Middle frontal gyrus (tissue), 1 donor: ENCODE measurements around the gene ARL2.

Source experiments
- DNase-seq: peaks from one replicate; pipeline ENCODE4 v3.0.0-alpha.2; 2015; ENCODE audit warnings: low spot score; ENCODE audit errors: extremely low spot score

ARL2 gene

DNA sequence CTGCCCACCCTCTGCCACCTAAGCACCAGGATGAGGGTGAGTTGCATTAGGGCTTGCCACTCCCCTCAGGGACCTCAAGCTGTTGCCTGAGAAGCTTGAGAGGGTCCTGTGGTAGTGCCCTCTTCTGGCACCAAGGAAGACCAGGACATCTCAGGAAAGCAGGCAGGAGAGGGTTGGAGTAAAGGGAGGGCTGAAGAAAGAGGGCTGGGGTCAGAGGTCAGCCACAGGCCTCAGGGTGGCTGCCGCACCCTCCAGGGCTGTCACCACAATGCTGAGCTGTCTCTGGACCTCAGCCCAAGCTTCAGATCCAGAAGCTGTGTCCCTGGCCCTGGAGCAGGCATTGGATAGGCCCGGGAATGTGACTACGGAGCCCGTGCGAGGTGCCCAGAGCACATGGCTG is 31.1 kb downstream of the ARL2 start:
- no peak for DNase-seq

DNA sequence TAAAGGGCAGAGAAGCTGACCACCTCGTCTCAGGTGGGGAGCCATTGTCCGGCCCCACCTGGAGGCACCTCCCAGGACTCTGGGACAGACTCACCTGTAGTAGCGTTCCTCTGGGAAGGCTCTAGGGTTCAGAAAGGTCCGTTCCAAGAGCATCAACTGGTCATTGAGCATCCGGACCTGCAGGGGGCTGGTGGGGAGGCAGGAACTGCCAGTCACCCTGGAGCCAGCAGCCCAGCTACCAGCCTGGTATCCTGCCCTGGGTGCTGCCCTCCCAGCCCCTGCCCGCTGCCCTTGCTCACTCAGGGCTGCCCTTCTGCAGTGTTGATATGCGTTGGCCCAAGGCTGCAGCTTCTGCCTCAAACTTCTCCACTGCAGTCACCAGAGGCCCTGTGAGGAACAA is 31.8 kb downstream of the ARL2 start:
- DNase-seq: no peak

DNA sequence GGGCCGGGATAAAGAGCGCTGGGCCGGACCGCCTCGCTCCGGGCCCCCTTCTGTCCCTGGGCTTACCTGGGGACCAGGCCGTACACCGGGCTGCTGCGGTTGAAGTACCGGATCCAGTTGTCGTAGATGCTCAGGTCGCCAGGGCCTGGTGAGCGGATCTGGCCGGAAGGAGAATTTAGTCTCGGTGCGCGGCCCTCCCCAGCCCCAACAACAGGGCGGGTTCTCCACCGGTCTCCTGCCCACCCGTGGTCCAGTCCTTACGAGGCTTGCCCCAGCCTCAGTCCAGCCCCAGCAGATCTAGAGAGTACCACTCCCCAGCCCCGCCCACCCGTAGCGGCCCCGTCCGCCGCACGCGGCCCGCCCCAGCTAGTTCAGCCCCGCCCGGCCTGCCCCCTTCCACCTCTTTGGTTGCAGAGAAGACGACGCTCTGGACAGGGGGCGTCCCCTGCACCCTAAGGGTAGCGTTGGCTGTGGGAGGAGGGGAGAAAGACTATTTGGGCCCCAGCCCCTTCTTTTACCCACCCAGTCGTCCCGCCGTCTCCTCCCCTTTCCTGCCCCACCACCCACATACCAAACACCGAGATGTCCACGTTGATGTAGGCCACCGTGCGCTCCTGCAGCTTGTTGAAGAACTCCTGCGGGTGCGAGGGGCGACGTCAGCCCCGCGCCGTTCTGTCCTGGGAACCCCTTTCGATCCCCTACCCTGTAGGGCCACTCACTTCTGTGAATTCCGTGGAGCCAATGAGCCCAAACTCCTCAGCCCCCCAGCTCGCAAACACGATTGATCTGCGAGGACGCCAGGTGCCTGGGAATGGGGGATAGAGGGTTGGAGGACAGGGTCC is 33.8 kb downstream of the ARL2 start:
- DNase-seq: no peak

DNA sequence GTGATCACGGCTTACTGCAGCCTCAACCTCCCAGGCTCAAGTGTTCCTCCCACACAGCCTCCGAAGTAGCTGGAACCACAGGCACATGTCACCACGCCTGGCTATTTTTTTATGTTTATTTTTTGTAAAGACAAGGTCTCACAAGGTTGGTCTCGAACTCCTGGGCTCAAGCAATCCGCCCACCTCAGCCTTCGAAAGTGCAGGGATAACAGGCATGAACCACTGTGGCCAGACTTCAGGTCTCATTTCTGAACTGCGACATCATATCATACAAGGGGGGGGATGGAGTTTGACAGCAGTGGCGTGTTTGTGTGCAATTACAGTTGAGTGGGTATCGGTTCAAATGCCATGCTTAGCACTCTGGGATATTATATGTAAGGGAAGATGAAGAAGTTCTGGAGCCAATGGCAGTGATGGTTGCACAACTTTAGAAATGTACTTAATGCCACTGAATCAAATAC is 37.5 kb downstream of the ARL2 start:
- DNase-seq: no peak

DNA sequence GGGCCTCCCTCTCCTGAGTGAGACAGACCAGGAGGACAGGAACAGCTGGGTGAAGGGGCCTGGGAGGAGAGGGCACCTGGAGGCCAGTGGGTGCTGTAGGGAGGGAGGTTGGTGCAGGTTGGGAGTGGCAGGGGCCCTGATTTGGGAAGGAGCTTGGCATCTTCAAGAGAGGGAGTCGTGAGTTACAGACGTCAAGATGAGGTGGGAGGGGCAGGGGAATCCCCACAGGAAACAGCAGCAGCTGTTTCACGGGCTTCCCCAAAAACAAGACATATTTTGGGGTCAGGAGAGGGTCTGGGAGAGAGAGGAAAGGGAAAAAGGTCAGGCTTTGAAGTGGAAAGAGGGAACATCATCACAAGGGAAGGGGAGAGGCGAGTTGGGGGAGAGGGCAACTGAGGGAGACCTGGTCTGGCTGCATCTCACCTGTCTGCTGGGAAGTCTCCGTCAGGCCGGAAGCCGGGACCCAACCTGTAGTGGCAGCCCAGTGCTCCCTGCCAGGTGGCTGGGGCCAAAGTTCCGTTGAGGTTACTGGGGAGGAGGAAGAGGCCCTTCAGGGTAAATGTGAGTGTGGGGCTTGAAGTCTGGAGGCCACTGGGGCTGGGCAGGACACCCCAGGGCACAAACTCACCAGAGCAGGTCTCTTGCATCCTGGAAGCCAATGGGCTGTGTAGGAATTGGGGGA is 40.0 kb downstream of the ARL2 start:
- no peak for DNase-seq

DNA sequence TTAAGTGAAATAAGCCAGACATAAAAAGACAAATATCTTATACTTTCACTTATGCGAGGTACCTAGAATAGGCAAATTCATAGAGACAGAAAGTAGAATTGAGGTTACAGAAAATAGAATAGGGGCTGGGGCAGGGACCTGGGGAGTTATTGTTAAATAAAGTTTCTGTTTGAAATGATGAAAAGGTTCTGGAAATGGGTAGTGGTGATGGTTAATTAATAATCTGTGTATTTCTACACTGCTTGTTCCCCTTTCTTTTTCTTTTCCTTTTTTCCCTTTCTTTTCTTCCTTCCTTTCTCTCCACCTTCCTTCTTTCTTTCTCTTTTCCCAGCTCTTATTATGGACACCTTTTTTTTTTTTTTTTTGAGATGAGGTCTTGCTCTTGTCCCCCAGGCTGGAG is 41.6 kb downstream of the ARL2 start:
- DNase-seq: no peak

DNA sequence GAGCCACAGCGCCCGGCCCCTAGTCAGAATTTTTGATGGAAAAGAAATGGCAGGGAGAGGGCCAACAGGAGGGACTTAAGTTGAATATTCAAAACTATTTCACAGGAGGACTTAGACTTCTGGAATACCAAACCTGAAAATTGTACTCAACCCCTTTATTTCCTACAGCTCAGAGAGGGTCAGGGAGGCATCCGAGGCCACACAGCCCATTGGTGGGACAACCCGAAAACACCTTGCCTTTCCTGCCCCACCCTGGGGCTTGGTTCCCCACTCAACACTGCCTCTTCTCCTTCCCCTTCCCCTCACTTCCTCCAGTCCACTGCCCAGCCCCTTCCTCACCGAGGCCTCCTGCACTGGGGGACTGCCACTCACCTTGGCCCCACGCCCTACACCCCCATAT is 43.0 kb downstream of the ARL2 start:
- DNase-seq: no peak

DNA sequence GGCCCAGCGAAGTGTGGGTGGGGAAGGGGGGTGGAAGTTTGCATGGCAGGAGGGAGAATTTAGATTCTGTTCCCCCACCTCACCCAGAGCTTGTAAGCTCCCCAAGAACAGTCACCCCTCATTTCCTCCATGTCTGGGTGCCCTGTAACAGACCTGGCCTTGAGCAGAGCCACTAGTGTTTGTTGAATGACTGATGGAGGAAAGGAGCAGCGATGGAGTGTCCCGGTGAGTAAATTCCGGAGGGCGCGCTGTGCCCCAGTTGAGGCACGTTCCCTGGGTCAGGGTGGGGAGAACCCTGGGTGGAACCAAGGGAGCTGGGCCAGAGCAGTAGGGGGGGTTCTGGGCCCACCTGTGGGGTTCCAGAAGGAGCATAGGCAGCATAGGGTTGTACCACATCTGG is 43.6 kb downstream of the ARL2 start:
- DNase-seq: no peak

DNA sequence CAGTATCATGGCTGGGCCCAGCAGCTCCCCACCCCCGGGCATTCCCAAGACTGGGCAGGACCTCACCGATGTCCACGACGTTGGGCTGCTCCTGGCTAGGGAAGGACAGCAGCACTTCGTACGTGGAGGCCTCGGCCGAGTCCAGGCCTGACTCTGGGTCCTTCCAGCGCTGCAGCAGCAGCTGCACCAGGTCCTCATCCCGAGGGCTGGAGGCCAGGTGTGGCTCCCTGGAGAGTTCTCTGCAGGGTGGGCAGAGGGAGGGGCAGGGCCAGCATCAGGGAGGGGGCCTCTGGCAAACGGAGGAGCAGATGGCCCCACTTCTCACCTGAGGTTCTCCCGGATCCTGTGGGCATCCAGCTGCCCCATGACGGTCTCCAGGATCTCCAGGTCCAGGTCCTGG is 44.1 kb downstream of the ARL2 start:
- no peak for DNase-seq

DNA sequence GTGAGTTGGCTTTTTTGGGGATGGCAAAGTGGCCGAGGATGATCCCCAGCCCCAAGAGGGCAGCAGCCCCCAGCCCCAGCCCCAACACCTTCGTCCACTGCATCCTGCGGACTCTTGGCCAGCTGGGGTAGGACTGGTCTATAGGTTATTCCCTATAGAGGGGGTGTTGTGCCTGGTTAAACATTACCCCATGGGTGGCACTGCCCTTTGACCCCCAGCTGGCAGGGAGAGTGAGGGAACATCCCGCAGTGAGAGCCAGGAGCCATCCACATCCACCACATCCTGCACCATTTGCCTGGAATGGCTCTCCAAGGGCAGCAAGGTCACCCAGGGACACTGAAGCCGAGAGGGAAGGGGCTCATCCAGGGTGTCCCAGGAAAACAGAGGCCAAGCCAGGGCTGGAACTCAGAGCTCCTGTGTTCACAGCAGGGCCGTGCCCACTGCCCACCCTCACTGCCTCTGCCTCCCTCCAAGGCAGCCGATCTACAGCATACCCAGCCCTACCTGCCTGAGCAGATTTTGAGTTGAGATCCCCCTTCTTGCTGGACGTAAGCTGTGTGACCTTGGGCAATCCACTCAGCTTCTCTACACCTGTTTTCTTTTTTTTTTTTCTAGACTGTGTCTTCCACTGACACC is 44.6 kb downstream of the ARL2 start, which contains the start of gene NAALADL1:
Gene NAALADL1, minus strand, starts transcription at position 135 of the 636 bp plus-strand sequence. Its CDS starts 32 bp downstream, at position 103.
- no peak for DNase-seq

DNA sequence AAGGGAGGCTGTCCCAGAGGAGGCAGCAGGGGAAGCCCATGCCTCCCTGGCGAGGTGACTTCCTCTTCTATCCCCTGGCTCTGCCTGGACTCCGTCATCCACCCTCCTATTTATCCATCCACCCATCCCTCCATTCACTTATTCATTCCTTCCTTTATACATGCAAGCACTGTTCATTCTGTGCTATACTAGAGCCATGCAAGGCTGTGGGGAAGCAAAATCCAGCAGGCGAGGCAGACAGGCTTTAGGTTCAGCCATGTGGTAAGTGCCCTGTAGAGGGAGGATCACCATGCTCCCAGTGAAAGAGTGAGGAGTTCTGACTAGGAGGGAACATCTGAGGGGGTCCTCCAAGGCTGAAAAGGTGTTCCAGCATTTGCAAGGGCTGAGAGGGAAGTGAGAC is 45.6 kb downstream of the ARL2 start:
- DNase-seq: no peak

DNA sequence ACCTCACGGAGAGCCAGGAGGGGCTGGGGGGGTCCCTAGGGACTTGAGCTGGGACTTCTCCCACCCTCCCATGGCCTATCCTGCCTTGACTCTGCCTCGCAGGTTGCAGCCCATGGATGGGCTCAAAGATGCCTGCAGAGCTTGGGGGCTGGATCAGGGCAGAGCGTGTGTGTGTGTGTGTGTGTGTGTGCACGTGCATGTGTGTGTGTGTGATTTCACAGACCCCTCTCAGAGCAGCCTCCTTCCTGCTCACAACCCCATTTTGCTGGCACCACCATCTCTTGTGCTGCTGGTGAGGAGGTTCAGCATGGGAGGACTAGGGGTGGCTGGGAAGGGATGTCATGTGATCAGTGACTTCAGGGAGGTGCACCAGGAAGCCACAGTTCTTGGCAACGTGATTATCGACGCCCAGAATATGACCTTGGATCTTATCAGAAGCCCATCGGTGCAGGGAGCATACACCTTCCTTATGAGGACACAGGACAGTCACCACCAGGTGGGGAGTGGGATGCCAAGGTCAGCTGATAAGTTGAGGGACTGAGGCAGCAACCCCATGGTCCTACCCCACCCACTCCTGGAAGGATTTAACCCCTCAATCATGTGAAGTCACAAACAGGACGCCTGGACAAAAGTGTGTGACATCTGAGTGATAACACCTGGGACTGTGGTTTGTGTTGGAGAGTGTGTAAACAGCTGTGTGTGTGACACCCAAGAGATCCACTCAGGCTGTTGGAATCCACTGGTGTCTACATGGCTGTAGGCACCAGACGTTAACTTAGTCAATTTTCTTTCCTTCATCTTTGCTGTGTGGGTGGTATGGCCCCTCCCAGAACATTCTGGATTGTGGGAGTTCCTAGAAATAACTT is 46.2 kb downstream of the ARL2 start:
- no peak for DNase-seq

DNA sequence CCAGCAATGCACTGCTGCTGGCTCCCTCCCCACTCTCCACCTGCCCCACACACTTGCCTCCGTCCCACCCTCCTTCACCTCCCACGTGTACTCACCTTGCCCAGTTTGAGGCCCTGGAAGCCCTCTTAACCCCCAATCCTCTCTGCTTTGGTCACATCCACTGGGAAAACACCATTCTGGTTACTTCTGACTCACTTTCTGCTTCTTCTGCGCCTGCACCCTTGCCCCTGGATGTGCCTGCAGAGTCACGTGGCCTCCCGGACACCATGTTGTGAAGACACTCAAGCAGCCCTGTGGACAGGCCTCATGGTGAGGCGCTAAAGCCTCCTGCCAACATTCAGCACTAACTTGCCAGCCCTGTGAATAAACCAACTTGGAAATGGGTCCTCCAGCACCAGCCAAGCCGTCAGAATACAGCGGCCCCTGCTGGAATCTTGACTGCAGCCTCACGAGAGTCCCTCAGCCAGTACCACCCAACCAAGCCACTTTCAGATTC is 47.0 kb downstream of the ARL2 start:
- DNase-seq: no peak

DNA sequence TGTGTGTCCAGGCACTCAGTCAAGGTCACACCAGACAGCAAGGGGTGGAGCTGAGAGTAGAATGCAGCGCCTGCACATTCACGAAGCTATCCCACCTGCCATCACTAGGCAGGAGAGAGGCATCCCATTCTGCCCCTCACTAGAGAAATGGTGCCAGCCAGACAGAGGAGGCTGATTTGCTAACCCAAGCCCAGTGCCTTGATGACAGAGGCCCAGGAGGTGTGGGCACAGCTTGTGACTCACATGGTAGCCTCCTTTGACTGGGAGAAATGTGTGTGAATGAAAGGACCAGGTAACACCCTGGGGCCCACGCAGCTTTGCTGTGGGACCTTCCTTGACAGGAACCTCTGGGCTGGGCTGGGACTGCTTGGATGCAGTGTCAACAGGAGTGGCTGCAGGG is 49.6 kb downstream of the ARL2 start:
- no peak for DNase-seq

DNA sequence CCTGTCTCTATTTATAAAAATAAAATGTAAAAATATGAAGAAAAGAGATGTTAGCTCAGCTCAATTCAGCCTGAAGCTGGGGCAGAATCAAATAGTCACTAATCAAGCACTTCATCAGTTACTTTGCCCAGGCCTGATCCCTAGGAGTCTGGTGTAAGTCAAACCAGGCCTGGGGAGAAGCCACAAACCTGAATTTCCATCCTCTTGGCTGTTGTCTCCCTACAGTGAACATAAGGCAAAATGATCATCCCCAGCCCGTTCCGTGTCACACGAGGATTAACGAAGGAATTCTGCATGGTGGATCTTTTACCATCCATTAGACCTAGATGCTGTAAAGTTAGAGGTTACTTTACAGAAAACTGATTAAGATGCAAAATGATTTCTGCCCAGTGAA is 50.9 kb downstream of the ARL2 start:
- no peak for DNase-seq

DNA sequence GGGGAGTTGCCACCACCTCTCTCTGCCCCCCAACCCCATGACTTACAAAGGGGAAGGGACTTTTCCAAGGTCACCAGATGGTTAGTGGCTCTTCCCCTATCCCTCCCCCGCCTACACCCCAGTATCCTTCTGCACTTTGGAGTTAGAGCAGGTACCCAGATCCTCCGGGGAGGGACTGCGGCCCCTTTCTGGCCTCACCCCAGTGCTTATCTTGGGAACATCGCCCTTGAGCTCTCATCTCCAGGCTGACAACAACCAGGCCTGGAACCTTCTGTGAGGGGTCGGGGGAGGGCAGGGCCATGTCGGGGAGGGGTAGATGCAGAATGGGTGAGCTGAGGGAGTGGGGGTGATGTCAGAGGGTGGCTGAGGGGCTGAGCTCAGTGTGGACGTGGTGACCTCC is 51.9 kb downstream of the ARL2 start:
- no peak for DNase-seq

DNA sequence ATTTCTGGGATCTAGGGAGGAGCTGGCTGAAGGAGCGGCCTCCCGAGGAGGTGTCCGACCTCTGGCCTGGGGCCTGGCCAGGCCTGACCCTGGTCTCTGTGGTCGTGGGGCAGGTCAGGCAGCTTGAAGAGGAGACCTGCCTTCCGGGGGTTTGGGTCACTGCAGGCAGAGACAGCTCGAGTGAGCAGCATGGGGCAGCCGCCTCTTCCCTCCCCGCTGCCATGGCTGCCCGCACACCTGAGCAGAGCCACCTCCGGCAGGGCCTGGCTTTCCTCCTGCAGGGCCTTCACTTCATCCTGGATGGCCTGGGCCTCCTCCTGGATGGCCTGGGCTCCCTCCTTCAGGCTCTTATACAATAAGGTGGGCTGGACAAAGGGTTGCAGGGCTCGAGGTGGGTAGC is 52.4 kb downstream of the ARL2 start:
- no peak for DNase-seq

DNA sequence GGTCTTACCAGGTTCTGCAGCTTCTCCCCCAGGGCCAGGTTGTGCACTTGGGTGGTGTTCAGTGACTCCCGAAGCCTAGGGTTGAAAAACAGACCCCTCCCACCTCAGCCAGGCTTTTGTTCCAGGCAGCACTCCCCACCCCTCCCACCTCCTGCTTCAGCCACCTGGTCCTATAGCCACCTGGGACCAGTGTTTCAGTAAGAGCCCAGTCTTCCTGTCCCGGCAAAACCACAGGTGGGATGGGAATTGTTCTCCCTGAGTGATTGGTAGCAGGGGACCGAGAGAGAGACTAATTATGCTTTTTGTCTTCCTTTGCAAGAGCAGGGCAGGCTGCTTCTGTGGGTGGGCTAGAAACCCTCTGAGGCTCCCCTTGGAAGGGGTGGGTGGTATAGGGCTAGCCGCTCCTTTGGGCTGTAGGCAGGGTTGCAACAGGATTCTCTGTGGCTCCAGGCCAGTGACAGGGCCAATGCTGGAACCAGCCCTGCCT is 52.9 kb downstream of the ARL2 start:
- no peak for DNase-seq

DNA sequence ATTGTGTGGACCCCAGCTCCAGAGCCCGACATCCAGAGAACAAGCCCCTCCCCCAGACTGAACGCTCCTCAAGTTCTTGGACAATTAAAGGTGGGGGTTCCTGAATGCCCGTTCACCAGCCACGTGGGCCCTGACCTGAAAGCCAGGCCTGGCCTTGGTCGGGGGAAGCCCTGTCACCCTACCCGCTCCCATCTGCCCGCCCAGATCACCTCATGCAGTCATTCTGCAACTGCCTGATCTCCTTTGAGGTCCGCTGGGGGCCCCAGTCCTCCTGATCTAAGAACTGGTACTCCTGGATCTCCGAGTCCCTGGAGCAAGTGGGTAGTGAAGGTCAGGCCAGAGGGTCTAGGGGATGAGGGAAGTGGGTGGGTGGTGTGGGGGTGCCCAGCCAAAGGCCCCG is 53.5 kb downstream of the ARL2 start:
- no peak for DNase-seq

DNA sequence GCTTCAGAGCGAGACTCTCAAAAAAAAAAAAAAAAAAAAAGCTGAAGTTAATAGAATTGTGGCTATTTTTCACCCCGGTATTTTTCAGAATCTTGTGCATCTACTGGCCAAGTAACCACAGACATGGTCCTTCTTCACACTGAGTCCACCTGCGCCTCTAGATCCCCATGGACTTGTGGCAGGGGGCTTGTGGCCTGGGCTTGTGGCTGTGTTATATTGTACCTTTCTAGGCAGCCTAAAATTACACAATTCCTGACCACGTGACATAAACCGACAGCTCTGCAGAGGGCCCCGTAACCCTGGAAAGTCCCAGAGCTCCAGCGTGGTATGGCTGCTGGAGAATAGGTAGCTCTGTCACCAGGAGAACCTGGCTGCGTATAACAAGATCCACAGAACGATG is 55.3 kb downstream of the ARL2 start:
- no peak for DNase-seq
